ENCODE measurements around the gene EPHB2.

DNA sequence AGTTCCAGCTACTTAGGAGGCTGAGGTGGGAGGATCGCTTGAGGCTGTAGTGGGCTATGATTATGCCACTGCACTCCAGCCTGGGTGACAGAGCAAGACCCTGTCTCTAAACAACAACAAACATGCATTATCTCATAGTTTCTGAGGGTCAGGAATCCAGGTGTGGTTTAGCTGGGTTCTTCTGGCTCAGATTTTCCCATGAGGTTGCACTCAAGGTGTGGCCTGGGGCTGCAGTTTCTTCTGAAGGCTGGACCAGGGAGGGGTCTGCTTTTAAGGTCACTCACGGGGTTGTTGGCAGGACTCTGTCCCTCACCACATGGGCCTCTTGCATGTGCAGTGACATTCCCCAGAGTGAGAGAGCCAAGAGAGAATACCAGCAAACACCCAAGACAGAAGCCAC is 77.0 kb downstream of the EPHB2 start:
- TF ChIP-seq, protein P1, sequence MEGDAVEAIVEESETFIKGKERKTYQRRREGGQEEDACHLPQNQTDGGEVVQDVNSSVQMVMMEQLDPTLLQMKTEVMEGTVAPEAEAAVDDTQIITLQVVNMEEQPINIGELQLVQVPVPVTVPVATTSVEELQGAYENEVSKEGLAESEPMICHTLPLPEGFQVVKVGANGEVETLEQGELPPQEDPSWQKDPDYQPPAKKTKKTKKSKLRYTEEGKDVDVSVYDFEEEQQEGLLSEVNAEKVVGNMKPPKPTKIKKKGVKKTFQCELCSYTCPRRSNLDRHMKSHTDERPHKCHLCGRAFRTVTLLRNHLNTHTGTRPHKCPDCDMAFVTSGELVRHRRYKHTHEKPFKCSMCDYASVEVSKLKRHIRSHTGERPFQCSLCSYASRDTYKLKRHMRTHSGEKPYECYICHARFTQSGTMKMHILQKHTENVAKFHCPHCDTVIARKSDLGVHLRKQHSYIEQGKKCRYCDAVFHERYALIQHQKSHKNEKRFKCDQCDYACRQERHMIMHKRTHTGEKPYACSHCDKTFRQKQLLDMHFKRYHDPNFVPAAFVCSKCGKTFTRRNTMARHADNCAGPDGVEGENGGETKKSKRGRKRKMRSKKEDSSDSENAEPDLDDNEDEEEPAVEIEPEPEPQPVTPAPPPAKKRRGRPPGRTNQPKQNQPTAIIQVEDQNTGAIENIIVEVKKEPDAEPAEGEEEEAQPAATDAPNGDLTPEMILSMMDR (tag by site-specific recombination; IDR thresholded peaks at IDR 0.05): no peak
- TF ChIP-seq ZFP37 (tag by site-specific recombination; IDR thresholded peaks at IDR 0.05) (no peak), KLF10 (tag by site-specific recombination; IDR thresholded peaks at IDR 0.05) (no peak), ZNF701 (tag by site-specific recombination; IDR thresholded peaks at IDR 0.05) (no peak), HOXA7 (CRISPR knock-in tag; IDR thresholded peaks at IDR 0.05; ENCODE audit: borderline replicate concordance) (no peak), ZNF274 (IDR thresholded peaks at IDR 0.05; ENCODE audit: low read length) (no peak), ZNF274 (tag by site-specific recombination; IDR thresholded peaks at IDR 0.05; ENCODE audit: borderline replicate concordance) (no peak), ZBTB26 (tag by site-specific recombination; optimal IDR thresholded peaks at IDR 0.05) (no peak), PATZ1 (tag by site-specific recombination; IDR thresholded peaks at IDR 0.05) (no peak), ZNF549 (tag by site-specific recombination; IDR thresholded peaks at IDR 0.05) (no peak), FEZF1 (tag by site-specific recombination; IDR thresholded peaks at IDR 0.05) (no peak), TCF7L2 (IDR thresholded peaks at IDR 0.05; ENCODE audit: borderline replicate concordance, low read depth, low read length) (no peak), ZSCAN30 (tag by site-specific recombination; IDR thresholded peaks at IDR 0.05) (no peak)
- TF ChIP-seq, protein P2, sequence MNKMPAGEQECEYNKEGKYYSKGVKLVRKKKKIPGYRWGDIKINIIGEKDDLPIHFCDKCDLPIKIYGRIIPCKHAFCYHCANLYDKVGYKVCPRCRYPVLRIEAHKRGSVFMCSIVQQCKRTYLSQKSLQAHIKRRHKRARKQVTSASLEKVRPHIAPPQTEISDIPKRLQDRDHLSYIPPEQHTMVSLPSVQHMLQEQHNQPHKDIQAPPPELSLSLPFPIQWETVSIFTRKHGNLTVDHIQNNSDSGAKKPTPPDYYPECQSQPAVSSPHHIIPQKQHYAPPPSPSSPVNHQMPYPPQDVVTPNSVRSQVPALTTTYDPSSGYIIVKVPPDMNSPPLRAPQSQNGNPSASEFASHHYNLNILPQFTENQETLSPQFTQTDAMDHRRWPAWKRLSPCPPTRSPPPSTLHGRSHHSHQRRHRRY (tag by site-specific recombination; IDR thresholded peaks at IDR 0.05): no peak
- TF ChIP-seq, protein P3, sequence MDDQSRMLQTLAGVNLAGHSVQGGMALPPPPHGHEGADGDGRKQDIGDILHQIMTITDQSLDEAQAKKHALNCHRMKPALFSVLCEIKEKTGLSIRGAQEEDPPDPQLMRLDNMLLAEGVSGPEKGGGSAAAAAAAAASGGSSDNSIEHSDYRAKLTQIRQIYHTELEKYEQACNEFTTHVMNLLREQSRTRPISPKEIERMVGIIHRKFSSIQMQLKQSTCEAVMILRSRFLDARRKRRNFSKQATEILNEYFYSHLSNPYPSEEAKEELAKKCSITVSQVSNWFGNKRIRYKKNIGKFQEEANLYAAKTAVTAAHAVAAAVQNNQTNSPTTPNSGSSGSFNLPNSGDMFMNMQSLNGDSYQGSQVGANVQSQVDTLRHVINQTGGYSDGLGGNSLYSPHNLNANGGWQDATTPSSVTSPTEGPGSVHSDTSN (CRISPR knock-in tag; IDR thresholded peaks at IDR 0.05): no peak

Measured in HEK293 (cell line).